Activated CD8-positive, alpha-beta memory T cell treated with anti-CD3 and anti-CD28 coated beads, Interleukin-2, amount 50 U/mL, for 1 hour (primary cell): ENCODE measurements around the gene HPSE2.

Experiments
- DNase-seq: peaks from one replicate; pipeline ENCODE4 v3.0.0-alpha.2; 2020; ENCODE audit errors: extremely low read depth

The HPSE2 gene

GRCh38 chr10:98463976-98464754 is 771.5 kb downstream of the HPSE2 start:
- DNase-seq, result no peak

- no peak for DNase-seq
Observed at GRCh38 chr10:98463016-98463415, 772.6 kb downstream of the HPSE2 start.

GRCh38 chr10:98461500-98461842 is 774.2 kb downstream of the HPSE2 start:
- DNase-seq, result no peak

GRCh38 chr10:98460837-98461499 is 774.7 kb downstream of the HPSE2 start:
- DNase-seq, result no peak

- no peak for DNase-seq
Observed at GRCh38 chr10:98458809-98459784, 776.6 kb downstream of the HPSE2 start.

- DNase-seq, result no peak
Observed at GRCh38 chr10:98457721-98458120, 777.9 kb downstream of the HPSE2 start.

GRCh38 chr10:98456686-98457482 is 778.8 kb downstream of the HPSE2 start:
- no peak for DNase-seq

GRCh38 chr10:98456043-98456570 is 779.5 kb downstream of the HPSE2 start:
- no peak for DNase-seq

GRCh38 chr10:98453729-98454128 is 781.9 kb downstream of the HPSE2 start:
- no peak for DNase-seq

GRCh38 chr10:98450618-98451017 is 785.0 kb downstream of the HPSE2 start:
- DNase-seq, result no peak

- DNase-seq, result no peak
Observed at GRCh38 chr10:98449287-98449686, 786.4 kb downstream of the HPSE2 start.

- DNase-seq, result no peak
Observed at GRCh38 chr10:98446661-98447221, 788.9 kb downstream of the HPSE2 start, which contains the start of gene HPS1. Gene HPS1, minus strand, starts transcription at chr10:98446935. Its CDS starts 3,695 bp downstream, at chr10:98443240.

- no peak for DNase-seq
Observed at GRCh38 chr10:98446151-98446660, 789.4 kb downstream of the HPSE2 start.

- DNase-seq, result no peak
Observed at GRCh38 chr10:98445200-98445812, 790.3 kb downstream of the HPSE2 start.

- no peak for DNase-seq
Observed at GRCh38 chr10:98444314-98445006, 791.2 kb downstream of the HPSE2 start.

GRCh38 chr10:98438715-98439114 is 796.9 kb downstream of the HPSE2 start:
- no peak for DNase-seq

- DNase-seq, result no peak
Observed at GRCh38 chr10:98436704-98437103, 798.9 kb downstream of the HPSE2 start.

GRCh38 chr10:98435178-98435577 is 800.5 kb downstream of the HPSE2 start:
- DNase-seq, result no peak
